Left ventricle myocardium inferior (tissue), 1 donor: ENCODE results near the gene TUBA8. TPM values are rescaled to one million over a fixed set of nuclear protein-coding genes. Genes with fewer than 3 reads are reported as not detected.

ENCODE experiments used
- DNase-seq: peaks from one replicate; pipeline ENCODE4 v3.0.0-alpha.2; 2020
- H3K27ac ChIP-seq: fragments of 200-600 bp; replicated peaks from 2 replicates; pipeline ENCODE4 v1.8.0; 2021
- H3K27me3 ChIP-seq: fragments of 200-600 bp; 2 replicates; pipeline ENCODE4 v1.8.0; 2021; ENCODE audit warnings: low read depth
- H3K36me3 ChIP-seq: fragments of 200-600 bp; 2 replicates; pipeline ENCODE4 v1.8.0; 2021
- H3K4me1 ChIP-seq: fragments of 200-600 bp; 2 replicates; pipeline ENCODE4 v1.8.0; 2021
- H3K4me3 ChIP-seq: fragments of 200-600 bp; 2 replicates; pipeline ENCODE4 v1.8.0; 2021; ENCODE audit warnings: mild to moderate bottlenecking, moderate library complexity
- H3K9me3 ChIP-seq: fragments of 200-600 bp; replicated peaks from 2 replicates; pipeline ENCODE4 v1.8.0; 2021
- CTCF ChIP-seq: fragments of 200-600 bp; IDR thresholded peaks from 2 replicates; pipeline ENCODE4 v1.8.0; 2021; ENCODE audit warnings: antibody characterized with exemption, mild to moderate bottlenecking, borderline replicate concordance
- intact Hi-C: fragments of 100-400 bp; cut with micrococcal nuclease; formaldehyde crosslinking; loops from one replicate; pipeline ENCODE4 v1.11.0; 2022
- total RNA-seq: library from RNA; stranded (reverse); fragmentation: NEBNext Ultra II Directional; extraction: Animal tissue kit (Norgen Biotek cat#: 25700); gene quantifications from one replicate; pipeline ENCODE4 v1.2.1, GENCODE V29; 2021
- donor health status: DM: no; HTN: yes; CAD: no; lungs with severe emphysema.

TUBA8 gene
- total RNA-seq, 1 donor from 2014 or later: 253 TPM

DNA sequence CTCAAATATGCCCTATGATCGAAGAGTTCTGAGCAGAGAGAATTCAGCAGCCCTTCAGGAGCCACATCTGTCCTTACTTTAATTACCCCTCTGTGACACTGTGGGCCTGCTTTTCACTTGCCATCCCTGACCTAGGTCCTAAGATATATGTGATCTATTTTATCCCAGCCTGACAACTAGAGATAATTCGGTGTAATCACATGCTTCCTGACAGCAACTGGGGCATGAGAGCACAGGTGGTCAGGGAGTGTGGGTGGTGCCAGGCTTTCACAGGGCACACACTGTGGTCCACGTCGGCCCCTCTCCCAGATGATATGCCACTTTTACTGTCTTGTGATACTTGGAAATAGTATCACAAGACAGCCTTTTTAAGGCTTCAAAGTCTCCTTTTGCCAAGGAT lies 3.9 kb downstream of the TUBA8 start:
- H3K27ac ChIP-seq: peak overlapping the region; percentile 96
- no peak for TF ChIP-seq CTCF
- peak overlapping the region; percentile 75 for H3K4me3 ChIP-seq
- H3K4me1 ChIP-seq: peaks cover 79% of the 10 kb centered on the region
- intact Hi-C loops: no loop called here
- no peaks in the 10 kb centered on the region for H3K36me3 ChIP-seq
- no peaks in the 10 kb centered on the region for H3K9me3 ChIP-seq
- no peak for DNase-seq
- H3K27me3 ChIP-seq: peaks cover 15% of the 10 kb centered on the region

GRCh38 chr22:18114976-18115652 lies 4.5 kb downstream of the TUBA8 start:
- H3K36me3 ChIP-seq: no peaks in the 10 kb centered on the region
- intact Hi-C loops: no loop called here
- peak overlapping the region; percentile 75 for H3K4me3 ChIP-seq
- H3K4me1 ChIP-seq: peaks cover 77% of the 10 kb centered on the region
- peaks cover 14% of the 10 kb centered on the region for H3K27me3 ChIP-seq
- H3K9me3 ChIP-seq: no peaks in the 10 kb centered on the region
- no peak for DNase-seq
- H3K27ac ChIP-seq: peak overlapping the region; percentile 96
- no peak for TF ChIP-seq CTCF

- Histone ChIP-seq H3K27me3 (peaks cover 6% of the 10 kb centered on the region), H3K27ac (peak overlapping the region; percentile 96), H3K4me3 (peak overlapping the region; percentile 75), H3K9me3 (no peaks in the 10 kb centered on the region), H3K4me1 (peaks cover 77% of the 10 kb centered on the region), H3K36me3 (no peaks in the 10 kb centered on the region)
- DNase-seq: no peak
- TF ChIP-seq CTCF: no peak
- intact Hi-C loops: no loop called here
These were observed 5.3 kb downstream of the TUBA8 start for GRCh38 chr22:18115906-18116371.

DNA sequence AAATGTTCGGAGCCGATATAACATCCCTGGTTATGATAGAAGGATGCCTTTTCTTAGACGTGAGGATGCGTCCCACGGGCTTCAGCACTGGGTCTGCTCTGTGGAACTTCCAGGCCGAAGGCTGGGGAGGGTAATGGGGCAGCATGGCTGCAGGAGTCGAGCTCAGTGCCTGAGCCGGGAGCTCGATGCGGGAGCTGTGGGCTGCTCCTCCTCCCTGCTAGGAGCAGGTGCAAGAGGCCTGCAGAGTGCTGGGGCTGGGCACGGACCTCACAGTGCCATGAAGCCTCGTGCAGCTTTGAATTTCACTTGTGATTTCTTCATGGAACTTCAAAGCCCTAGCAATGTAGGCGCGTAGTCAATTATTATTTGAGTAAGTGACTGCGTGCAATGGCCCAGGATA lies 6.0 kb downstream of the TUBA8 start:
- H3K27me3 ChIP-seq: no peaks in the 10 kb centered on the region
- no peaks in the 10 kb centered on the region for H3K9me3 ChIP-seq
- peak overlapping the region; percentile 96 for H3K27ac ChIP-seq
- peaks cover 3% of the 10 kb centered on the region for H3K36me3 ChIP-seq
- H3K4me1 ChIP-seq: peaks cover 78% of the 10 kb centered on the region
- intact Hi-C loops: no loop called here
- peak overlapping the region; percentile 75 for H3K4me3 ChIP-seq
- no peak for TF ChIP-seq CTCF
- no peak for DNase-seq

DNA sequence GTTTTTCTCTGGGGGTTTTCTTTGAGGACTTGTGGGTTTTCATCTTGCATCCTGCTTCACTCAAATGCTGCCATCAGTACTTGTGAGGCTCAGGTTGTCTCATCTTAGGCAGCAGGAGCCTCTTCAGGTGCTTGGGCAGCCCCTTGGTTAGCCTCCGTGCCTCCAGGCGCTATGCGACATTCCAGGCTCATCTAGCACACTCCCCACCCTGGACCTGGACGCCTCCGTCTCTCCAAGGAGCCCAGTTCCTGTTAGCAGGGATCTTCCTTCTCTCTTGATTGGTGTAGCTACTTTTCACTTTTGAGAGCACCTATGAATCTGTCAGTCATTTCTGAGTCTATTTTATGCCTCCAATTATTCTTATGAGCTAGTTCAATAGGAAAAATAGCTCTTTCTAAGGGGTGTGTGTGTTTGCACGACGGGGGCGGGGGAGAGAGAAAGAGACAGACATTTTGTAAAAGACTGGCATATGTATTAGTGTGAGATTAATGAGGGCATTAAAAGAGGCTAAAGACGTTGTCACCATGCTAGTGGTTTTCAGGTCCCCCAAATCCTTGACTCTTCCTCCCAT lies 7.8 kb downstream of the TUBA8 start:
- peaks cover 80% of the 10 kb centered on the region for H3K4me1 ChIP-seq
- no peaks in the 10 kb centered on the region for H3K27me3 ChIP-seq
- no peak overlapping the region for H3K4me3 ChIP-seq
- TF ChIP-seq CTCF: no peak
- H3K27ac ChIP-seq: peak overlapping the region; percentile 96
- H3K9me3 ChIP-seq: no peaks in the 10 kb centered on the region
- no peak for DNase-seq
- intact Hi-C loops: no loop called here
- peaks cover 16% of the 10 kb centered on the region for H3K36me3 ChIP-seq
